Measurements from ENCODE around the gene EMID1.

GRCh38 chr22:29202212-29203192 lies 3.2 kb upstream of the EMID1 start:
- TF ChIP-seq CTCF (IDR thresholded peaks at IDR 0.05), result peak in 1 of 3 experiments; percentile 15
- no peak for TF ChIP-seq POLR2A (IDR thresholded peaks at IDR 0.05)

Data from testis (tissue), 2 donors.